ENCODE measurements around the gene SCAPER. TPM values are rescaled to one million over a fixed set of nuclear protein-coding genes. Genes with fewer than 3 reads are reported as not detected.

Gene SCAPER
- total RNA-seq, 1 experiment from 2014 or later, result 14.7 TPM

DNA sequence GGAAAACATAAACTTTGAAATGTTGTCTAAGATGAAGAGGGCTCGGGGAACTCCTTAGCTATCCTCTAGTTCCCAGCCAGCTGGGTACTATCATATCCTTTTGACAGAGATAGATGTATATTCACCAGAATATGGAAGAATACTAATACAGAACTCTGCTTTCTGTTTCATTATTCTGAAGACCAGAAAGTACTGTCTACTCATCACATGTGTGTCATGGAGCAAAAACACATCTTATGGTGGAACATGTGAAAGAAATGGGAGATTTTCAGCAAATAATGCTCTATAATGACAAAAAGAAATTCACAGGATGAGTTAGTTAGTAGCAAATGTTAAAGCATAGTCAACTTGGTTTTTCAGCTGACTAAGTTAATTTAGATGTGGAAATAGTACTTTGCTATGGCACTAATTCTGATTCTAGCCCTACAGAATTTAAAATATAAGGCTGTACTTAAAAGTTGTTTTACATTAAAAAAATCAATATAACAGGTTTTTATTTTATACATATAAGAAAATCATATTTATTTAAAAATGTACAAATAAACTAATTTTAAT is 552.0 kb downstream of the SCAPER start:
- no peak for TF ChIP-seq RAD21 (IDR thresholded peaks at IDR 0.05; ENCODE audit: low read depth)
- TF ChIP-seq, protein P1, sequence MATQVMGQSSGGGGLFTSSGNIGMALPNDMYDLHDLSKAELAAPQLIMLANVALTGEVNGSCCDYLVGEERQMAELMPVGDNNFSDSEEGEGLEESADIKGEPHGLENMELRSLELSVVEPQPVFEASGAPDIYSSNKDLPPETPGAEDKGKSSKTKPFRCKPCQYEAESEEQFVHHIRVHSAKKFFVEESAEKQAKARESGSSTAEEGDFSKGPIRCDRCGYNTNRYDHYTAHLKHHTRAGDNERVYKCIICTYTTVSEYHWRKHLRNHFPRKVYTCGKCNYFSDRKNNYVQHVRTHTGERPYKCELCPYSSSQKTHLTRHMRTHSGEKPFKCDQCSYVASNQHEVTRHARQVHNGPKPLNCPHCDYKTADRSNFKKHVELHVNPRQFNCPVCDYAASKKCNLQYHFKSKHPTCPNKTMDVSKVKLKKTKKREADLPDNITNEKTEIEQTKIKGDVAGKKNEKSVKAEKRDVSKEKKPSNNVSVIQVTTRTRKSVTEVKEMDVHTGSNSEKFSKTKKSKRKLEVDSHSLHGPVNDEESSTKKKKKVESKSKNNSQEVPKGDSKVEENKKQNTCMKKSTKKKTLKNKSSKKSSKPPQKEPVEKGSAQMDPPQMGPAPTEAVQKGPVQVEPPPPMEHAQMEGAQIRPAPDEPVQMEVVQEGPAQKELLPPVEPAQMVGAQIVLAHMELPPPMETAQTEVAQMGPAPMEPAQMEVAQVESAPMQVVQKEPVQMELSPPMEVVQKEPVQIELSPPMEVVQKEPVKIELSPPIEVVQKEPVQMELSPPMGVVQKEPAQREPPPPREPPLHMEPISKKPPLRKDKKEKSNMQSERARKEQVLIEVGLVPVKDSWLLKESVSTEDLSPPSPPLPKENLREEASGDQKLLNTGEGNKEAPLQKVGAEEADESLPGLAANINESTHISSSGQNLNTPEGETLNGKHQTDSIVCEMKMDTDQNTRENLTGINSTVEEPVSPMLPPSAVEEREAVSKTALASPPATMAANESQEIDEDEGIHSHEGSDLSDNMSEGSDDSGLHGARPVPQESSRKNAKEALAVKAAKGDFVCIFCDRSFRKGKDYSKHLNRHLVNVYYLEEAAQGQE (IDR thresholded peaks at IDR 0.05; ENCODE audit: low read depth), result no peak
- TF ChIP-seq, protein P2, sequence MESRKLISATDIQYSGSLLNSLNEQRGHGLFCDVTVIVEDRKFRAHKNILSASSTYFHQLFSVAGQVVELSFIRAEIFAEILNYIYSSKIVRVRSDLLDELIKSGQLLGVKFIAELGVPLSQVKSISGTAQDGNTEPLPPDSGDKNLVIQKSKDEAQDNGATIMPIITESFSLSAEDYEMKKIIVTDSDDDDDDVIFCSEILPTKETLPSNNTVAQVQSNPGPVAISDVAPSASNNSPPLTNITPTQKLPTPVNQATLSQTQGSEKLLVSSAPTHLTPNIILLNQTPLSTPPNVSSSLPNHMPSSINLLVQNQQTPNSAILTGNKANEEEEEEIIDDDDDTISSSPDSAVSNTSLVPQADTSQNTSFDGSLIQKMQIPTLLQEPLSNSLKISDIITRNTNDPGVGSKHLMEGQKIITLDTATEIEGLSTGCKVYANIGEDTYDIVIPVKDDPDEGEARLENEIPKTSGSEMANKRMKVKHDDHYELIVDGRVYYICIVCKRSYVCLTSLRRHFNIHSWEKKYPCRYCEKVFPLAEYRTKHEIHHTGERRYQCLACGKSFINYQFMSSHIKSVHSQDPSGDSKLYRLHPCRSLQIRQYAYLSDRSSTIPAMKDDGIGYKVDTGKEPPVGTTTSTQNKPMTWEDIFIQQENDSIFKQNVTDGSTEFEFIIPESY (IDR thresholded peaks at IDR 0.05; ENCODE audit: extremely low read depth, insufficient replicate concordance, low read length), result no peak
- TF ChIP-seq SP1 (IDR thresholded peaks at IDR 0.05; ENCODE audit: low read depth), result no peak
- TF ChIP-seq, protein P3, sequence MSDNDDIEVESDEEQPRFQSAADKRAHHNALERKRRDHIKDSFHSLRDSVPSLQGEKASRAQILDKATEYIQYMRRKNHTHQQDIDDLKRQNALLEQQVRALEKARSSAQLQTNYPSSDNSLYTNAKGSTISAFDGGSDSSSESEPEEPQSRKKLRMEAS (IDR thresholded peaks at IDR 0.05), result no peak
- ATAC-seq (no peak), DNase-seq (ENCODE audit: low read depth, low spot score) (no peak)
- Histone ChIP-seq H3K9ac (ENCODE audit: low read length) (no peak overlapping the region), H3K27me3 (ENCODE audit: insufficient read depth, low read length) (no peaks in the 10 kb centered on the region), H3K79me2 (ENCODE audit: insufficient read depth, low read length) (no peaks in the 10 kb centered on the region), H3K4me2 (ENCODE audit: low read length) (no peak overlapping the region), H3K4me3 (replicated peaks in 1 of 2; ENCODE audit: low read depth in 1 of 2, low read length in 2 of 2) (no peak overlapping the region), H4K20me1 (ENCODE audit: insufficient read depth) (no peaks in the 10 kb centered on the region), H3K36me3 (ENCODE audit: control insufficient read depth in 1 of 2, insufficient read depth in 2 of 2, low read length in 2 of 2) (no peaks in the 10 kb centered on the region), H3K27ac (ENCODE audit: low read depth, low read length) (no peak overlapping the region), H3K9me2 (ENCODE audit: insufficient read depth) (no peaks in the 10 kb centered on the region), H3K4me1 (ENCODE audit: control insufficient read depth in 1 of 2, insufficient read depth in 2 of 2, low read length in 2 of 2) (0 out of 4 replicates have a peak, but pooled peaks cover 2 to 4% of the 10 kb centered on the region in 2 experiments), H2AFZ (ENCODE audit: low read depth, low read length, poor library complexity, severe bottlenecking) (no peak overlapping the region), H3K9me3 (ENCODE audit: control insufficient read depth in 1 of 2, insufficient read depth in 1 of 2, low read depth in 1 of 2, low read length in 2 of 2) (no peaks in the 10 kb centered on the region)
- intact Hi-C loops (cut with micrococcal nuclease), result no loop called here
- BruUV-seq (replicated peaks), result no TSS peak
- ChIA-PET POLR2A (interaction anchor here (3.9 kb wide), 1 partner anchor 17 kb away, joined by 20 read pairs; the partner anchor contains the start of gene ISL2), RAD21 (ENCODE audit: low non-redundant PET in 1 of 2, low total read pairs in 2 of 2, uncharacterized antibody in 2 of 2, unreplicated experiment in 2 of 2) (no interaction called here), CTCF (no interaction called here)

All from HCT116 (cell line).